Testis (tissue), 2 donors: ENCODE data around the gene KCNAB1.

ENCODE experiments used
- POLR2A ChIP-seq: fragments of 450-650 bp; IDR thresholded peaks from one replicate; pipeline ENCODE4 v1.6.1; 2017; ENCODE audit warnings: antibody characterized with exemption, mild to moderate bottlenecking, moderate library complexity
- TF ChIP-seq, protein P1 (sequence below), 3 experiments: fragments of 450-650 bp in 2 of 3; fragments of 200-600 bp in 1 of 3; sonication (generic) in 1 of 3; IDR thresholded peaks; one replicate each; pipeline ENCODE4 v1.5.1; 2016 to 2019; ENCODE audit warnings: antibody characterized with exemption in 3 of 3, mild to moderate bottlenecking in 2 of 3, moderate library complexity in 1 of 3

DNA sequence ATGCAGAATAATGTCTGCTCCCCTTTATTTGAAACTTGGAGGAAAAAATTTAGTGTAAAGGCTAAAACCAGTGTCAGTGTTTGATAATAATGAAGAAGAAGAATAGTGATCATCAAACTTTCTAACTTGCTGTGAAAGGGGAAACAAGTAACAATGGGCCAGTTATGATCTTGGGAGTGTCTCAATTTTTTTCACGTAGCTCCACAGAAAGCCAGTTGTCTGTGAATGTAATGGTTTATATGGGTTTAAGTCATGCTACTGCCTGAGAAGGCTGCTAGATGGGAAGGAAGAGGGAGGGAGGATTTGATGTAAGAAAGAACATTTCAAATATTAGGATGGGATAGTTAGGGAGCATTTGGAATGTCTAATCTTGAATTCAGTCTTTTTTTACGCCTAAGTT lies 455.7 kb downstream of the KCNAB1 start:
- TF ChIP-seq, protein P1, sequence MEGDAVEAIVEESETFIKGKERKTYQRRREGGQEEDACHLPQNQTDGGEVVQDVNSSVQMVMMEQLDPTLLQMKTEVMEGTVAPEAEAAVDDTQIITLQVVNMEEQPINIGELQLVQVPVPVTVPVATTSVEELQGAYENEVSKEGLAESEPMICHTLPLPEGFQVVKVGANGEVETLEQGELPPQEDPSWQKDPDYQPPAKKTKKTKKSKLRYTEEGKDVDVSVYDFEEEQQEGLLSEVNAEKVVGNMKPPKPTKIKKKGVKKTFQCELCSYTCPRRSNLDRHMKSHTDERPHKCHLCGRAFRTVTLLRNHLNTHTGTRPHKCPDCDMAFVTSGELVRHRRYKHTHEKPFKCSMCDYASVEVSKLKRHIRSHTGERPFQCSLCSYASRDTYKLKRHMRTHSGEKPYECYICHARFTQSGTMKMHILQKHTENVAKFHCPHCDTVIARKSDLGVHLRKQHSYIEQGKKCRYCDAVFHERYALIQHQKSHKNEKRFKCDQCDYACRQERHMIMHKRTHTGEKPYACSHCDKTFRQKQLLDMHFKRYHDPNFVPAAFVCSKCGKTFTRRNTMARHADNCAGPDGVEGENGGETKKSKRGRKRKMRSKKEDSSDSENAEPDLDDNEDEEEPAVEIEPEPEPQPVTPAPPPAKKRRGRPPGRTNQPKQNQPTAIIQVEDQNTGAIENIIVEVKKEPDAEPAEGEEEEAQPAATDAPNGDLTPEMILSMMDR (IDR thresholded peaks at IDR 0.05), result no peak
- TF ChIP-seq POLR2A, result no peak
